ENCODE data around the gene POLA1. TPM values are rescaled to one million over a fixed set of nuclear protein-coding genes. Genes with fewer than 3 reads are reported as not detected.

Gene POLA1
- polyA plus RNA-seq, 1 donor: 10.4 TPM

DNA sequence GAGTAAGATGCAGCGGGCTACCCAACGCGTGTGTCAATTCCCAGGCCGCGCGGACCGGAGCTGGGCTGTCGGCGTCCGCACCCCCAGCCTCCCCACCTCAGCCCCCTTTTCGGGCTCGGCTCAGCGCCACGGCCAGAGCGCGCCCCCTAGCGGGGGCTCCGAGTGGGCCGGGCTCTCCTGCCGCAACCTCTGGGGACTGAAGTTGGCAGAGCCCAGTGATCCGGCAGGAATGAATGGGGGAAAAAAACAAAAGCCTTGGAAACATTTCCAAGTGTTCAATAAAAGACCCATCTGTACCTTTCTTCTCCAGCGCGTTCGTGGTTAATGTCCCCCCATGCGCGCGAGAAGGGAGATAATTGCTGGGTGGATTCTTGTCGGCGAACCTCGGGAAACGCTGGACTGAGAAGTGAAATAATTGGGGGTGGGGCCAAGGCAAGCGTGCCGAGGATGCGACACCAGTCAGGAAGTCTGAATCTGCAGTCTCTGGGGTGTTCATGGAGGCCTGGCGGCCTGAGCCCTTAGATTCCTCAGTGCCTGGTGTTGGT lies 327.3 kb downstream of the POLA1 start:
- H3K27me3 ChIP-seq (ENCODE audit: control insufficient read depth, insufficient read depth, low read length): peaks cover 92% of the 10 kb centered on the region
- H3K36me3 ChIP-seq (ENCODE audit: control insufficient read depth, insufficient read depth, low read length): no peaks in the 10 kb centered on the region
- no peak overlapping the region for H3K4me3 ChIP-seq (ENCODE audit: low read length)
- H3K9me3 ChIP-seq (ENCODE audit: control insufficient read depth, low read depth, low read length): peaks cover 6% of the 10 kb centered on the region
- H3K27ac ChIP-seq (ENCODE audit: low read length): no peak overlapping the region
- WGBS (ENCODE audit: insufficient coverage, low lambda C conversion rate): no CpG with 5 or more reads among the region's 35 CpGs
- H3K4me1 ChIP-seq (ENCODE audit: control insufficient read depth, insufficient read depth, low read length): peaks cover 5% of the 10 kb centered on the region
- peak in 1 of 2 donors; percentile 20 for DNase-seq

DNA sequence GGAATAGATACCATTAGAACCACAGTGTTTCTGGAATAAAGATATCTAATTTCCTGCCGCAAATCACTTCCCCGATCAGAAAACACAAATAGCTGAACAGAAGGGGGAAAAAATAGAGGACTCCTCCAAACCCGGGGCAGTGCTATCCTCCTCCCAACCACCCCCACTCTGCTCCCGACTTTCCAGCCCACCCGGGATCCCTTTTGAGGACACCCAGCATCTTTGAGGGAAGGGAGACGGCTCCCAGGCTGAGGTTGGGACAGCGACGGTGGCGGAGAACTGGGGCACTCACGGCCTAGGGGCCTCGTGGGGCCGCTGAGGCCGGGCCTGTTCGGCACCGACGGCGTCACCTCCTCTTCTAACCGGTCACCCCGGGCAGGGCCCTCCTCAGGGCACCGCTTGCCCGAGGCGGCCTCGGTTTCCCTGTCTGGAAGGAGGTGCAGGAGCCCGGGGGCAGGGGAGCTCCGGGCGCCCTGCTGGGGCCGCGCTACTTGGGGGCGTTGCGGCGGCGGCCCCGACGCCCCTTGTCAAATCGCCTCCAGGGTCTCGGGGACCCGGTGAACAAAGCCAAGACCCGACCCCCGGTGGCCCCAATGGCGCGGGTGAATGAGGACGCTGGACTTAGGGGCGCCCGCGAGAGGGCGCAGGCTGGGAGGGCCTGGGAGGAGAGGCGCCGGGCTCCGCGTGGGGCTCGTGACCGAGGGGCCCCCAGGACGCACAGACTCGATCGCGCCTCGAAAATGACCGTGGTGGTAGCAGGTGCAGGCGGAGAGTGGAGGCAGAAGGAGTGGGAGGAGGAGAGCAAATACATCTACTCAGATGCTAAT lies 329.0 kb downstream of the POLA1 start:
- Histone ChIP-seq H3K4me1 (ENCODE audit: control insufficient read depth, insufficient read depth, low read length) (peaks cover 2% of the 10 kb centered on the region), H3K27me3 (ENCODE audit: control insufficient read depth, insufficient read depth, low read length) (peaks cover 84% of the 10 kb centered on the region), H3K27ac (ENCODE audit: low read length) (no peak overlapping the region), H3K36me3 (ENCODE audit: control insufficient read depth, insufficient read depth, low read length) (no peaks in the 10 kb centered on the region), H3K9me3 (ENCODE audit: control insufficient read depth, low read depth, low read length) (peaks cover 6% of the 10 kb centered on the region), H3K4me3 (ENCODE audit: low read length) (no peak overlapping the region)
- peak in 1 of 2 donors; percentile 9 for DNase-seq
- WGBS (ENCODE audit: insufficient coverage, low lambda C conversion rate): no CpG with 5 or more reads among the region's 59 CpGs

DNA sequence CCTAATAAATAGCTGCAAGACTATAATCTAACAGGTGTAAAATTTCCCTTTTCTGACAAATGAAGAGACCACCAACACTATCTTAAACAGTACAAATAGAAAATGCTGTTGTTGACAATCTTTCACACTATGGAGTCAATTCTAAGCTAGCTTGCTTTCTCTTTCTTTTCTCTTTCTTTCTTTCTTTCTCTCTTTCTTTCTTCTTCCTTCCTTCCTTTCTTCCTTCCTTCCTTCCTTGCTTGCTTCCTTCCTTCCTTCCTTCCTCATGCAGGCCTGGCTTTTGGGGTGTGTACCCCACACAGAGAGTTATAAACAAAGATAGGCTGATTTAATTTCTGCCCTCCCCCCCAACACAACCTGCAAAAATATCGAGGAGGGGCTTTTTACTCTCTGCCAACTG lies 330.2 kb downstream of the POLA1 start:
- Histone ChIP-seq H3K4me1 (ENCODE audit: control insufficient read depth, insufficient read depth, low read length) (peaks cover 2% of the 10 kb centered on the region), H3K27me3 (ENCODE audit: control insufficient read depth, insufficient read depth, low read length) (peaks cover 73% of the 10 kb centered on the region), H3K4me3 (ENCODE audit: low read length) (no peak overlapping the region), H3K36me3 (ENCODE audit: control insufficient read depth, insufficient read depth, low read length) (no peaks in the 10 kb centered on the region), H3K27ac (ENCODE audit: low read length) (no peak overlapping the region), H3K9me3 (ENCODE audit: control insufficient read depth, low read depth, low read length) (peaks cover 6% of the 10 kb centered on the region)
- WGBS (ENCODE audit: insufficient coverage, low lambda C conversion rate): no CpG with 5 or more reads among the region's 1 CpG
- no peak for DNase-seq

DNA sequence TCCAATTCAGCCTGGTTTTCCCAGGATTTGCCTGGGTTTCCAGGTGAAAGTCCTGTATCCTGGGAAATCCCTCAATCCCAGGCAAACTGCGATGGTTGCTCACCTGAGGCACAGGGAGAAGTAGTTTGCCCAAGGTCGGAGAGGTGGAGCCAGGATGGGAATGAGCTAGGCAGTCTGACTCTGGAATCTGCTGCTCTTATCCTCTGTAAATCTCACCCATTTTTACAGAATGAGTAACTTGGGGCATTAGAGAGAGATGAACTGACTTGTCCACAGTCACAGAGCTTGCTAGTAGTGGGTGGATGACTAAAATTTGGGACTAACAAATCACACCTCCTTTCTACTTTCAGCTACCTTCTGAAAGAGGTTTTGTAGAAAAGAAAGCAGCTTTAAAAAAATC lies 331.9 kb downstream of the POLA1 start:
- Histone ChIP-seq H3K36me3 (ENCODE audit: control insufficient read depth, insufficient read depth, low read length) (no peaks in the 10 kb centered on the region), H3K4me1 (ENCODE audit: control insufficient read depth, insufficient read depth, low read length) (peaks cover 2% of the 10 kb centered on the region), H3K27me3 (ENCODE audit: control insufficient read depth, insufficient read depth, low read length) (peaks cover 59% of the 10 kb centered on the region), H3K9me3 (ENCODE audit: control insufficient read depth, low read depth, low read length) (peaks cover 6% of the 10 kb centered on the region), H3K4me3 (ENCODE audit: low read length) (no peak overlapping the region), H3K27ac (ENCODE audit: low read length) (no peak overlapping the region)
- WGBS (ENCODE audit: insufficient coverage, low lambda C conversion rate): no CpG with 5 or more reads among the region's 2 CpGs
- no peak for DNase-seq

DNA sequence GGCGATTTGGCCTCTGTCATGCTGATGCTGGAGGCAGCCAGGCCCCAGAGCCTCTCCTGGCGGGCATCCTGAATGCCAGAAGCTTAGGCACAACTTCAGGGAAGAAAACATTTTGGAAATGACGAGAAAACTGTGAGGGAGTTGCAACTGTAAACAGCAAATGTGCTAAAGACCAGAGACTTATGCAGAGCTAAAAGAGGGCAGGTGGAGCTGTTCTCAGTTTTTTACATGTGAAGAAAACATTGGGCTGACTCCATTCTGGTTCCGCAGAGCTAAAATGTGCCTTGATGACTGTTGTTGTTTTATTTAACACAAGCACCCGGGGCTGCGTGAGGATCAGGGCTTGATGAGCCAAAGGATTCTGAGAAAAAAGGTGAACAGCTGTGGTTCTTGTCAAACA lies 332.9 kb downstream of the POLA1 start:
- H3K27me3 ChIP-seq (ENCODE audit: control insufficient read depth, insufficient read depth, low read length): peaks cover 49% of the 10 kb centered on the region
- H3K36me3 ChIP-seq (ENCODE audit: control insufficient read depth, insufficient read depth, low read length): no peaks in the 10 kb centered on the region
- no peak overlapping the region for H3K27ac ChIP-seq (ENCODE audit: low read length)
- no peak for DNase-seq
- no CpG with 5 or more reads among the region's 6 CpGs for WGBS (ENCODE audit: insufficient coverage, low lambda C conversion rate)
- peaks cover 6% of the 10 kb centered on the region for H3K9me3 ChIP-seq (ENCODE audit: control insufficient read depth, low read depth, low read length)
- H3K4me1 ChIP-seq (ENCODE audit: control insufficient read depth, insufficient read depth, low read length): no peaks in the 10 kb centered on the region
- H3K4me3 ChIP-seq (ENCODE audit: low read length): no peak overlapping the region

DNA sequence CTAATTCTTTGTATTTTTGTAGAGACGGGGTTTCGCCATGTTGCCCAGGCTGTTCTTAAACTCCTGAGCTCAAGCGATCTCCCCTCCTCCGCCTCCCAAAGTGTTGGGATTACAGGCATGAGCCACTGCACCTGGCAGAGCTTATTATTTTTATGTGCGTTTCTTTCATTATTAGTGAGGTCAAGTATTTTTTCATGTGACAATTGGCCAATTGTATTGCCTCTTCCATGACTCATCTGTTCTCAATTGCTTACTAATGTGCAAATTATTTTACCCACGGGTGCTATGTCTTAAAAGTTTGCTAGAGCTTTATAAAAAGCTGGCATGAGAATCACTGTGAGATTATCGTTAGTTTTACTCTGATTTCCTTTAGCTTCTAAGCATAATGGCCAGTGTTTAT lies 335.0 kb downstream of the POLA1 start:
- 0% methylated on average over 1 of the region's 7 CpGs for WGBS (ENCODE audit: insufficient coverage, low lambda C conversion rate)
- H3K4me1 ChIP-seq (ENCODE audit: control insufficient read depth, insufficient read depth, low read length): no peaks in the 10 kb centered on the region
- H3K27me3 ChIP-seq (ENCODE audit: control insufficient read depth, insufficient read depth, low read length): peaks cover 28% of the 10 kb centered on the region
- no peak overlapping the region for H3K27ac ChIP-seq (ENCODE audit: low read length)
- no peak for DNase-seq
- no peaks in the 10 kb centered on the region for H3K9me3 ChIP-seq (ENCODE audit: control insufficient read depth, low read depth, low read length)
- H3K4me3 ChIP-seq (ENCODE audit: low read length): no peak overlapping the region
- no peaks in the 10 kb centered on the region for H3K36me3 ChIP-seq (ENCODE audit: control insufficient read depth, insufficient read depth, low read length)

GRCh38 chrX:25029288-25029825 lies 335.6 kb downstream of the POLA1 start:
- Histone ChIP-seq H3K36me3 (ENCODE audit: control insufficient read depth, insufficient read depth, low read length) (no peaks in the 10 kb centered on the region), H3K27ac (ENCODE audit: low read length) (no peak overlapping the region), H3K27me3 (ENCODE audit: control insufficient read depth, insufficient read depth, low read length) (peaks cover 22% of the 10 kb centered on the region), H3K4me3 (ENCODE audit: low read length) (no peak overlapping the region), H3K9me3 (ENCODE audit: control insufficient read depth, low read depth, low read length) (no peaks in the 10 kb centered on the region), H3K4me1 (ENCODE audit: control insufficient read depth, insufficient read depth, low read length) (no peaks in the 10 kb centered on the region)
- DNase-seq: no peak
- no CpG with 5 or more reads among the region's 16 CpGs for WGBS (ENCODE audit: insufficient coverage, low lambda C conversion rate)

DNA sequence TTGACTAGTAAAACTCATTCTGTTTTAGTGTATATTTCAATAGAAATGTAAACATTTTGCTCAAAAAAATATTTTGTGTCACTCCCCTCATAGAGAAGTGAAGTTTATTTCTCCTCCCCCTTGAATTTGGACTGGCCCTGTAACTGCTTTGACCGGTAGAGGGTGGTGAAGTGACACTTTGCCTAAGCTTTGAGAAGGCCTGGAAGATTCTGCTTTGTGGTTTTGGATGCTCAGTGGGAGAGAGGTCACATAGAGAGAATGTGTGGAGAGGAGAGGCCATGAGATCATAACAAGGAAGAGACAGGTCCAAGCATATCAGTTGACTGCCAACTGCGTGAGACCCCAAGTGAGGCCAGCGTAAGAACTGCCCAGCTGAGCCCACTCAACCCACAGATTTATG lies 341.2 kb downstream of the POLA1 start:
- Histone ChIP-seq H3K9me3 (ENCODE audit: control insufficient read depth, low read depth, low read length) (no peaks in the 10 kb centered on the region), H3K36me3 (ENCODE audit: control insufficient read depth, insufficient read depth, low read length) (no peaks in the 10 kb centered on the region), H3K27ac (ENCODE audit: low read length) (no peak overlapping the region), H3K27me3 (ENCODE audit: control insufficient read depth, insufficient read depth, low read length) (no peaks in the 10 kb centered on the region), H3K4me3 (ENCODE audit: low read length) (no peak overlapping the region), H3K4me1 (ENCODE audit: control insufficient read depth, insufficient read depth, low read length) (no peaks in the 10 kb centered on the region)
- WGBS (ENCODE audit: insufficient coverage, low lambda C conversion rate): no CpG with 5 or more reads among the region's 3 CpGs
- no peak for DNase-seq

DNA sequence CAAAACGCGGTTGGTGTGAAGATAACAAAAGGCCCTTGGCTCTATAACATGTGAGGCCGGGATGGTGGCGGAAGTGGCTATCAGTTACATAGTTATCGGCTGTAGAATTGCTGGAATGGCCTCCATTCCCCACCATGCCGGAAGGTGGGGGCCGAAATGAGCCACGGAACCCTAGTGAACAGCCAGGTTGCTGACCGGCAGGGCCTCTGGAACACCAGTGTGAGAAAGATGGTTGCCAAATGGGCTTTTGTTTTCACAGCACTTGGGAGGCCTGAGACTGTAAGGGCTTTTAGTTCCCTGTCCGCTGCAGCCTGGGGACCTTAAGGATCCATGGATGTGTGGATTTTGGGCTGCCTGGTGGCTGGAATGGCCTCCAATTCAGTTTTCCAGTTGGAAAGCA lies 345.3 kb downstream of the POLA1 start:
- no CpG with 5 or more reads among the region's 10 CpGs for WGBS (ENCODE audit: insufficient coverage, low lambda C conversion rate)
- H3K9me3 ChIP-seq (ENCODE audit: control insufficient read depth, low read depth, low read length): no peaks in the 10 kb centered on the region
- no peaks in the 10 kb centered on the region for H3K27me3 ChIP-seq (ENCODE audit: control insufficient read depth, insufficient read depth, low read length)
- H3K4me1 ChIP-seq (ENCODE audit: control insufficient read depth, insufficient read depth, low read length): no peaks in the 10 kb centered on the region
- no peak overlapping the region for H3K4me3 ChIP-seq (ENCODE audit: low read length)
- no peak overlapping the region for H3K27ac ChIP-seq (ENCODE audit: low read length)
- no peak for DNase-seq
- H3K36me3 ChIP-seq (ENCODE audit: control insufficient read depth, insufficient read depth, low read length): no peaks in the 10 kb centered on the region

DNA sequence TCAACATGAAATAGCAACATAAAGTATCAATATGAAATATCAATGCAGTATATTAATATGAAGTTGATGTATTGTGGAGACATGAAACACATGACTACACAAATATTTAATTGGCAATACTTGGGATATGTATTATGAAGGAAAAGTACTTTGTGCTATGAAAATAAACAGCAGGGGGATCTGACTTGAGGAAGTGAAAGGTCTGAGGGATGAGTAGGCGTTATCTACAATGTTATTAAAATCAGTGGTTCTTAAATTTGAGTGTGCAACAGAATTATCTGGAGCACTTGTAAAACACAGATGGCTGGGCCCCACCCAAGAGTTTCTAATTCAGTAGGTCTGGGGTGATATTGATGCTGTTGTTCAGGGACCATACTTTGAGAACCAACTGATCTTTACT lies 349.5 kb downstream of the POLA1 start:
- Histone ChIP-seq H3K27ac (ENCODE audit: low read length) (no peak overlapping the region), H3K36me3 (ENCODE audit: control insufficient read depth, insufficient read depth, low read length) (no peaks in the 10 kb centered on the region), H3K4me1 (ENCODE audit: control insufficient read depth, insufficient read depth, low read length) (no peaks in the 10 kb centered on the region), H3K4me3 (ENCODE audit: low read length) (no peak overlapping the region), H3K9me3 (ENCODE audit: control insufficient read depth, low read depth, low read length) (no peaks in the 10 kb centered on the region), H3K27me3 (ENCODE audit: control insufficient read depth, insufficient read depth, low read length) (no peaks in the 10 kb centered on the region)
- no peak for DNase-seq
- WGBS (ENCODE audit: insufficient coverage, low lambda C conversion rate): no CpG with 5 or more reads among the region's 1 CpG
